ENCODE results near the gene SLIRP.
A peak's percentile ranks its signal among the peaks of the same experiment; 100 is the strongest.
"Not testable (repeated sequence)": the region's sequence is repeated elsewhere in the genome, so short reads cannot be mapped to it uniquely, and the experiment has no call there.

Gene SLIRP

GRCh38 chr14:77746064-77746702 lies 38.3 kb downstream of the SLIRP start:
- DNase-seq = no peak

GRCh38 chr14:77747425-77747824 lies 39.5 kb downstream of the SLIRP start:
- not testable (repeated sequence) for DNase-seq

- no peak for DNase-seq
These were observed 44.4 kb downstream of the SLIRP start for GRCh38 chr14:77752266-77752665.

- no peak for DNase-seq
These were observed 45.1 kb downstream of the SLIRP start for GRCh38 chr14:77752799-77753516.

GRCh38 chr14:77760381-77761204 lies 52.7 kb downstream of the SLIRP start, which contains the start of gene SNW1:
TSS of gene SNW1 (minus strand) at chr14:77761156. CDS start at chr14:77761127, 29 bp downstream.
- DNase-seq = no peak

GRCh38 chr14:77761205-77761931 lies 53.5 kb downstream of the SLIRP start:
- DNase-seq = peak; percentile 79

- no peak for DNase-seq
These were observed 55.4 kb downstream of the SLIRP start for GRCh38 chr14:77763316-77763715.

GRCh38 chr14:77763978-77764377 lies 56.1 kb downstream of the SLIRP start:
- no peak for DNase-seq

Measured in NCI-H2081 treated with DMSO at 0.1 percent for 48 hours (cell line).